PC-9 (cell line): ENCODE results near the gene NFYC. TPM values are rescaled to one million over a fixed set of nuclear protein-coding genes. Genes with fewer than 3 reads are reported as not detected.
A peak's percentile ranks its signal among the peaks of the same experiment; 100 is the strongest.

ENCODE experiments used
- BruUV-seq: library from RNA; stranded (reverse); fragments of 400-500 nt; replicated peaks from 2 replicates; lab custom pipeline; 2021; lab: Mats Ljungman, UMichigan
- CTCF ChIA-PET: fragments of 300-600 bp; sonication (Branson Sonifier 250); formaldehyde crosslinking; loops from one replicate; lab custom pipeline; 2022; ENCODE audit warnings: antibody characterized with exemption; lab: Charles Lee
- POLR2A ChIA-PET: fragments of 300-600 bp; sonication (Branson Sonifier 250); formaldehyde crosslinking; loops from one replicate; lab custom pipeline; 2022; ENCODE audit warnings: antibody characterized with exemption; ENCODE audit not compliant: unreplicated experiment; lab: Charles Lee
- DNase-seq, 2 experiments: peaks; one replicate each; pipeline versions ENCODE4 v3.0.0 to v3.0.0-alpha.2; 2015 to 2022; ENCODE audit warnings: mixed read lengths in 1 of 2
- H2AFZ ChIP-seq: fragments of 200-600 bp; sonication (generic); 2 replicates; pipeline ENCODE4 v1.8.1; 2017; ENCODE audit warnings: antibody characterized with exemption
- H3F3A ChIP-seq: fragments of 200-600 bp; sonication (generic); 2 replicates; pipeline ENCODE4 v1.8.1; 2017; ENCODE audit warnings: antibody characterized with exemption, mild to moderate bottlenecking, low read depth; ENCODE audit not compliant: insufficient read depth
- H3K27ac ChIP-seq: fragments of 200-600 bp; sonication (generic); 2 replicates; pipeline ENCODE4 v1.6.1; 2016; ENCODE audit warnings: mixed run types
- H3K27me3 ChIP-seq: fragments of 200-600 bp; sonication (generic); 2 replicates; pipeline ENCODE4 v1.6.1; 2016; ENCODE audit warnings: low read depth, mixed run types; ENCODE audit not compliant: insufficient read depth
- H3K36me3 ChIP-seq: fragments of 200-600 bp; sonication (generic); 2 replicates; pipeline ENCODE4 v1.6.1; 2016; ENCODE audit warnings: low read depth, mixed run types
- H3K4me1 ChIP-seq: fragments of 200-600 bp; sonication (generic); replicated peaks from 2 replicates; pipeline ENCODE4 v1.6.1; 2016; ENCODE audit warnings: mixed run types; ENCODE audit not compliant: insufficient read depth
- H3K4me2 ChIP-seq: fragments of 200-600 bp; sonication (generic); 2 replicates; pipeline ENCODE4 v1.6.1; 2017; ENCODE audit warnings: mixed run types
- H3K4me3 ChIP-seq: fragments of 200-600 bp; sonication (generic); 2 replicates; pipeline ENCODE4 v1.6.1; 2016; ENCODE audit warnings: mixed run types
- H3K79me2 ChIP-seq: fragments of 200-600 bp; sonication (generic); 2 replicates; pipeline ENCODE4 v1.6.1; 2017; ENCODE audit warnings: low read depth, mixed run types
- H3K9me2 ChIP-seq: fragments of 200-600 bp; sonication (generic); 2 replicates; pipeline ENCODE4 v1.8.1; 2017; ENCODE audit warnings: mild to moderate bottlenecking; ENCODE audit not compliant: insufficient read depth
- H3K9me3 ChIP-seq: fragments of 200-600 bp; sonication (generic); 2 replicates; pipeline ENCODE4 v1.8.1; 2016; ENCODE audit warnings: low read depth; ENCODE audit not compliant: insufficient read depth
- H4K20me1 ChIP-seq: fragments of 200-600 bp; sonication (generic); 2 replicates; pipeline ENCODE4 v1.8.1; 2017; ENCODE audit not compliant: insufficient read depth
- EZH2 ChIP-seq: fragments of 200-600 bp; sonication (generic); IDR thresholded peaks from 2 replicates; pipeline ENCODE4 v1.8.0; 2017; ENCODE audit warnings: antibody characterized with exemption, low read depth
- intact Hi-C: fragments of 100-400 bp; cut with micrococcal nuclease; formaldehyde crosslinking; loops from one replicate; pipeline ENCODE4 v1.10.0; 2022; ENCODE audit not compliant: unreplicated experiment
- total RNA-seq: library from RNA; stranded (reverse); gene quantifications from 2 replicates; pipeline ENCODE4 v1.2.3, GENCODE V29; 2021
- TF ChIP-seq, protein P1 (sequence below): fragments of 200-600 bp; sonication (generic); conservative IDR thresholded peaks from 2 replicates; pipeline ENCODE4 v1.6.1; 2017; ENCODE audit warnings: mixed run types, antibody characterized with exemption, mild to moderate bottlenecking, moderate library complexity

The NFYC gene
- total RNA-seq, 1 experiment from 2014 or later, result 91.1 TPM

DNA sequence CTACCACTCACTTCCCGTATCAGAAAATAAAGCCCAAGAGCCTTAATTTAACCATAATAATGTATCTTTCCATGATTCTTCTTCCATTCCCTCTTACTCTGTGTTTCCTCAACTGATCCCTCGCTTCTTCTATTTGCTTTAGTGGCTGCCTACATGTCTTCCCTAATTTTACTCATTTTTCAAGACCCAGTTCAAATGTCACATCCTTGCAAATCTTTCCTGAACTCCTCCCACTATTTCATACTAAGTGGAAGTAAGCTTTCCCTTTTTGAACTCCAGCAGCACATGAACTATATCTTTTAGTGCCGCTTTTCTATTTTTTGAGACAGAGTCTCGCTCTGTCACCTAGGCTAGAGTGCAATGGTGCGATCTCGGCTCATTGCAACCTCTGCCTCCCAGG lies 3.8 kb upstream of the NFYC start:
- Histone ChIP-seq H3K36me3 (no peaks in the 10 kb centered on the region), H3K27ac (no peak overlapping the region), H3K4me2 (no peak overlapping the region), H3F3A (peaks cover 6% of the 10 kb centered on the region; the same call in 1 of the 2 replicates), H3K4me1 (peaks cover 7% of the 10 kb centered on the region; the same call in 1 of the 2 replicates), H3K9me2 (no peaks in the 10 kb centered on the region), H3K4me3 (no peak overlapping the region), H4K20me1 (0 out of 2 replicates have a peak, but pooled peaks cover 3% of the 10 kb centered on the region), H3K79me2 (peaks cover 34% of the 10 kb centered on the region), H3K27me3 (no peaks in the 10 kb centered on the region), H2AFZ (no peak overlapping the region), H3K9me3 (no peaks in the 10 kb centered on the region)
- no TSS peak for BruUV-seq
- no peak for DNase-seq
- TF ChIP-seq, protein P1, sequence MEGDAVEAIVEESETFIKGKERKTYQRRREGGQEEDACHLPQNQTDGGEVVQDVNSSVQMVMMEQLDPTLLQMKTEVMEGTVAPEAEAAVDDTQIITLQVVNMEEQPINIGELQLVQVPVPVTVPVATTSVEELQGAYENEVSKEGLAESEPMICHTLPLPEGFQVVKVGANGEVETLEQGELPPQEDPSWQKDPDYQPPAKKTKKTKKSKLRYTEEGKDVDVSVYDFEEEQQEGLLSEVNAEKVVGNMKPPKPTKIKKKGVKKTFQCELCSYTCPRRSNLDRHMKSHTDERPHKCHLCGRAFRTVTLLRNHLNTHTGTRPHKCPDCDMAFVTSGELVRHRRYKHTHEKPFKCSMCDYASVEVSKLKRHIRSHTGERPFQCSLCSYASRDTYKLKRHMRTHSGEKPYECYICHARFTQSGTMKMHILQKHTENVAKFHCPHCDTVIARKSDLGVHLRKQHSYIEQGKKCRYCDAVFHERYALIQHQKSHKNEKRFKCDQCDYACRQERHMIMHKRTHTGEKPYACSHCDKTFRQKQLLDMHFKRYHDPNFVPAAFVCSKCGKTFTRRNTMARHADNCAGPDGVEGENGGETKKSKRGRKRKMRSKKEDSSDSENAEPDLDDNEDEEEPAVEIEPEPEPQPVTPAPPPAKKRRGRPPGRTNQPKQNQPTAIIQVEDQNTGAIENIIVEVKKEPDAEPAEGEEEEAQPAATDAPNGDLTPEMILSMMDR, result no peak
- no peak for TF ChIP-seq EZH2
- POLR2A ChIA-PET, result no interaction called here
- CTCF ChIA-PET, result no interaction called here
- intact Hi-C loops, result no loop called here

DNA sequence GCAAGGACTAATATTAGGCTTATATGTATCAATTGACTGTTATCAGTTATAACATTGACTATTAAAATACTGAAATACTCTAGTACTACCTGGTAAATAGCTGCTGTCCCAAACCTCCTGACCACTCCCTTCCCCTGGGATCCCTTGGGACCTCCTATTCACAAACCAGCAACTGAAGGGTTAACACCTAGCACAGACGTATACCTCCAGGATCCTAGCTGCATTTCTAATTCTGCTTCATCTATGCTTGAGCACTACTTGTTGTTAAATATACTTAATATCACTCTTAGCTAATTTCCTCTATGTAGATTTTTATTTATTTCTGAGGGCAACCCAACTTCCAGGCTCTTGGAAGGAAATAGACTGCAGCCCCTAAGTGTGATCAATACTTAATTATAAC lies 1.8 kb upstream of the NFYC start:
- Histone ChIP-seq H3K4me2 (no peak overlapping the region), H3K9me3 (no peaks in the 10 kb centered on the region), H3K79me2 (peaks cover 55% of the 10 kb centered on the region), H3K4me3 (no peak overlapping the region), H3K27me3 (no peaks in the 10 kb centered on the region), H2AFZ (no peak overlapping the region), H3K4me1 (peaks cover 22% of the 10 kb centered on the region), H3K36me3 (no peaks in the 10 kb centered on the region), H4K20me1 (0 out of 2 replicates have a peak, but pooled peaks cover 3% of the 10 kb centered on the region), H3F3A (peaks cover 6% of the 10 kb centered on the region; the same call in 1 of the 2 replicates), H3K27ac (no peak overlapping the region), H3K9me2 (no peaks in the 10 kb centered on the region)
- TF ChIP-seq, protein P1, result no peak
- TF ChIP-seq EZH2, result no peak
- BruUV-seq, result no TSS peak
- no peak for DNase-seq
- ChIA-PET POLR2A (interaction anchor here (0.5 kb wide), 1 partner anchor 69 kb away, joined by 7 read pairs; no protein-coding TSS in a partner anchor), CTCF (no interaction called here)
- intact Hi-C loops, result no loop called here

GRCh38 chr1:40690771-40691537 lies 550 bp upstream of the NFYC start:
- ChIA-PET POLR2A (interaction anchor here (0.5 to 1.6 kb wide), 19 partner anchors 8 to 1031 kb away, joined by 3 to 22 read pairs (median 4); no protein-coding TSS in a partner anchor), CTCF (interaction anchor here (0.6 kb wide), 3 partner anchors 35 to 352 kb away, joined by 3 to 4 read pairs (median 4); no protein-coding TSS in a partner anchor)
- Histone ChIP-seq H3K4me3 (peak overlapping the region; percentile 74), H3K9me2 (no peaks in the 10 kb centered on the region), H4K20me1 (0 out of 2 replicates have a peak, but pooled peaks cover 3% of the 10 kb centered on the region), H2AFZ (peak overlapping the region; percentile 66; the same call in 1 of the 2 replicates), H3K4me1 (peaks cover 22% of the 10 kb centered on the region), H3K79me2 (peaks cover 67% of the 10 kb centered on the region), H3K4me2 (peak overlapping the region; percentile 90), H3F3A (peaks cover 6% of the 10 kb centered on the region; the same call in 1 of the 2 replicates), H3K9me3 (no peaks in the 10 kb centered on the region), H3K27ac (peak overlapping the region; percentile 95), H3K27me3 (no peaks in the 10 kb centered on the region), H3K36me3 (no peaks in the 10 kb centered on the region)
- TF ChIP-seq, protein P1, result no peak
- no peak for TF ChIP-seq EZH2
- no peak for DNase-seq
- BruUV-seq, result TSS peak; percentile 64
- intact Hi-C loops, result no loop called here
